Tibial nerve (tissue), 4 donors: ENCODE measurements around the gene COQ8B. TPM values are rescaled to one million over a fixed set of nuclear protein-coding genes. Genes with fewer than 3 reads are reported as not detected.
"Not testable (repeated sequence)": the region's sequence is repeated elsewhere in the genome, so short reads cannot be mapped to it uniquely, and the experiment has no call there.

Experiments
- DNase-seq, 2 donors: peaks; one replicate each; pipeline ENCODE4 v3.0.0-alpha.2; 2019; ENCODE audit warnings: low spot score in 2 of 2
- H3K27ac ChIP-seq, 4 donors: fragments of 200-600 bp; sonication (generic) in 3 of 4; one replicate each; pipeline ENCODE4 v1.5.1; 2017 to 2019; ENCODE audit warnings: mild to moderate bottlenecking in 1 of 4
- H3K27me3 ChIP-seq, 2 donors: fragments of 200-600 bp; sonication (generic) in 1 of 2; one replicate each; pipeline versions ENCODE4 v1.5.1 to v1.6.0; 2017 to 2019
- H3K36me3 ChIP-seq, 3 donors: fragments of 200-600 bp; sonication (generic); one replicate each; pipeline ENCODE4 v1.5.1; 2018 to 2019
- H3K4me1 ChIP-seq, 4 donors: fragments of 200-600 bp; sonication (generic) in 3 of 4; one replicate each; pipeline ENCODE4 v1.5.1; 2017 to 2019
- H3K4me3 ChIP-seq, 4 donors: fragments of 200-600 bp; sonication (generic) in 3 of 4; one replicate each; pipeline ENCODE4 v1.5.1; 2017 to 2019; ENCODE audit warnings: mild to moderate bottlenecking in 1 of 4, moderate library complexity in 1 of 4
- H3K9me3 ChIP-seq, 4 donors: fragments of 200-600 bp; sonication (generic) in 3 of 4; one replicate each; pipeline ENCODE4 v1.5.1; 2017 to 2019
- EP300 ChIP-seq, 2 donors: sonication (generic); formaldehyde crosslinking; IDR thresholded peaks; one replicate each; pipeline ENCODE4 v1.6.1; 2017; ENCODE audit warnings: antibody characterized with exemption in 2 of 2, mild to moderate bottlenecking in 1 of 2
- POLR2A ChIP-seq, 2 donors: fragments of 450-650 bp; IDR thresholded peaks; one replicate each; pipeline ENCODE4 v1.6.1; 2017; ENCODE audit warnings: antibody characterized with exemption in 2 of 2, mild to moderate bottlenecking in 2 of 2, moderate library complexity in 2 of 2
- WGBS, 2 donors: methylation state at CpG; one replicate each; pipeline ENCODE4 v1.1.5; 2018; 5-methylcytosine and 5-hydroxymethylcytosine counted together
- total RNA-seq, 4 donors: library from RNA; depleted of rRNA; stranded (reverse); fragments of >200 nt; gene quantifications; one replicate each; pipeline ENCODE4 v1.1.0, GENCODE V29; 2016
- TF ChIP-seq, protein P1 (sequence below), 5 experiments: fragments of 200-600 bp in 3 of 5; fragments of 450-650 bp in 2 of 5; sonication (generic) in 3 of 5; IDR thresholded peaks; one replicate each; pipeline ENCODE4 v1.5.1; 2016 to 2019; ENCODE audit warnings: antibody characterized with exemption in 5 of 5, mild to moderate bottlenecking in 3 of 5, moderate library complexity in 2 of 5

COQ8B gene
- 10 to 100 TPM; 71.0 to 88.6 (median 84.3) TPM for total RNA-seq

DNA sequence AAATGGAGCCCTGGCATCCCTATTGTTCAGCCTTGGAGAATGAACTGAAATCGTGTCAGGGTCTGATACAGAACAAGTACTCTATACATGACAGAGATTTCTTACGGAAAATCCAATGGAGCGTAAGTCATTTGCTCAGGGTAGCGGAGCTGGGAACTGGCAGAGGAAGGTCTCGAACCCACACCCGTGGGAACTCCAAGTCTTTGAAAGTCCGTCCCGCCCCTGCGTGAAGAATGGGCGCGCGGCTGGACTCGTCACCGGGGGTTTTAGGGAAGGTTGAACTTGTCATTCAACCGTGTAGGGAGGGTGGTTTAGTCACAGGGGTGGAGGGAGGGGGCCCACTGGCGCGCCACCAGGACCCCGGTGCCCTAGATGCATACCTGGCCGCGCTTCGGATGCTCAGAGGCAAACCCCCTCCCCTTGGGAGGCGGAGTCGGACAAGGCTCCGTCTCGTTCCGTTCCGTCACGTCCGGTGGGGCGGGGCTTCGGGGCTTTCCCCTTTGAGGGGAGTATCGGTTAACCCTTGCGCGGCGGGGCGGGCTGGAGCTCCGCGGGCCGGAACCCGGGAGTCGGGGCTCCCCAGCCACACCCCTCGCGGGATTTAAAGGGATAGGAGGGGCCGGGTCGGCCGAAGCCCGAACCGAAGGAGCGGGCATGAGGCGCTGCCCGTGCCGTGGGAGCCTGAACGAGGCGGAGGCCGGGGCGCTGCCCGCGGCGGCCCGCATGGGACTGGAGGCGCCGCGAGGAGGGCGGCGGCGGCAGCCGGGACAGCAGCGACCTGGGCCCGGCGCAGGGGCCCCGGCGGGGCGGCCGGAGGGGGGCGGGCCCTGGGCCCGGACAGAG, at the start of gene COQ8B, which contains the start of gene ITPKC:
Gene COQ8B (minus strand): TSS at position 405 of the 843 bp plus-strand sequence. CDS start 2,254 bp downstream, outside the sequence.
Gene ITPKC (plus strand): TSS at position 631 of the 843 bp plus-strand sequence. CDS start 24 bp downstream, at position 655.
- peak; percentile 100 for DNase-seq
- H3K36me3 ChIP-seq: peaks cover 0 to 12% (median 0%) of the 10 kb centered on the region in 3 donors
- TF ChIP-seq POLR2A (IDR thresholded peaks at IDR 0.05): peak; percentile 88 to 95
- TF ChIP-seq, protein P1, sequence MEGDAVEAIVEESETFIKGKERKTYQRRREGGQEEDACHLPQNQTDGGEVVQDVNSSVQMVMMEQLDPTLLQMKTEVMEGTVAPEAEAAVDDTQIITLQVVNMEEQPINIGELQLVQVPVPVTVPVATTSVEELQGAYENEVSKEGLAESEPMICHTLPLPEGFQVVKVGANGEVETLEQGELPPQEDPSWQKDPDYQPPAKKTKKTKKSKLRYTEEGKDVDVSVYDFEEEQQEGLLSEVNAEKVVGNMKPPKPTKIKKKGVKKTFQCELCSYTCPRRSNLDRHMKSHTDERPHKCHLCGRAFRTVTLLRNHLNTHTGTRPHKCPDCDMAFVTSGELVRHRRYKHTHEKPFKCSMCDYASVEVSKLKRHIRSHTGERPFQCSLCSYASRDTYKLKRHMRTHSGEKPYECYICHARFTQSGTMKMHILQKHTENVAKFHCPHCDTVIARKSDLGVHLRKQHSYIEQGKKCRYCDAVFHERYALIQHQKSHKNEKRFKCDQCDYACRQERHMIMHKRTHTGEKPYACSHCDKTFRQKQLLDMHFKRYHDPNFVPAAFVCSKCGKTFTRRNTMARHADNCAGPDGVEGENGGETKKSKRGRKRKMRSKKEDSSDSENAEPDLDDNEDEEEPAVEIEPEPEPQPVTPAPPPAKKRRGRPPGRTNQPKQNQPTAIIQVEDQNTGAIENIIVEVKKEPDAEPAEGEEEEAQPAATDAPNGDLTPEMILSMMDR (IDR thresholded peaks at IDR 0.05): peak in 4 of 5 experiments; percentile 11 to 87 (median 57)
- TF ChIP-seq EP300 (IDR thresholded peaks at IDR 0.05): peak; percentile 94 to 98
- H3K4me1 ChIP-seq: peaks cover 0 to 68% (median 29%) of the 10 kb centered on the region in 4 donors
- peak within 1 kb of the TSS; percentile 92 to 99 (median 94) for H3K27ac ChIP-seq
- peak within 1 kb of the TSS; percentile 63 to 81 (median 74) for H3K4me3 ChIP-seq
- H3K9me3 ChIP-seq: no peaks in the 10 kb centered on the region
- no peaks in the 10 kb centered on the region for H3K27me3 ChIP-seq
- WGBS, 2 donors: 0 to 2% methylated on average over 15 to 40 of the region's 76 CpGs

DNA sequence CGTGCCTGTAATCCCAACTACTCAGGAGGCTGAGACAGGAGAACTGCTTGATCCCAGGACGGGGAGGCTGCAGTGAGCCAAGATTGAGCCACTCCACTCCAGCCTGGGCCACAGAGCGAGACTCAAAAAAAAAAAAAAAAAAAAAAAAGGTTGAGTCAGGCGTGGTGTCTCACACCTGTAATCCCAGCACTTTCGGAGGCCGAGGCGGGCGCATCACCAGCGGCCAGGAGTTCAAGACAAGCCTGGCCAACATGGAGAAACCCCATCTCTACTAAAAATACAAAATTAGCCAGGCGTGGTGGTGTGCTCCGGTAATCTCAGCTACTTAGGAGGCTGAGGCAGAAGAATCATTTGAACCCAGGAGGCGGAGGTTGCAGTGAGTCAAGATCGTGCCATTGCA, 49.7 kb upstream of the COQ8B start:
- not testable (repeated sequence) for H3K27me3 ChIP-seq, H3K4me3 ChIP-seq, H3K9me3 ChIP-seq, DNase-seq, H3K4me1 ChIP-seq, H3K27ac ChIP-seq
- H3K36me3 ChIP-seq: peaks cover 9 to 99% (median 46%) of the 10 kb centered on the region in 3 donors
- WGBS, 2 donors: 96 to 97% methylated on average over 13 of the region's 13 CpGs

GRCh38 chr19:40763963-40764362, 47.3 kb upstream of the COQ8B start:
- Histone ChIP-seq H3K9me3 (no peaks in the 10 kb centered on the region), H3K27me3 (no peaks in the 10 kb centered on the region), H3K4me1 (no peaks in the 10 kb centered on the region), H3K36me3 (peaks cover 9 to 99% (median 70%) of the 10 kb centered on the region in 3 donors), H3K4me3 (no peak overlapping the region), H3K27ac (no peak overlapping the region)
- DNase-seq: no peak
- TF ChIP-seq, protein P1 (IDR thresholded peaks at IDR 0.05): no peak
- no peak for TF ChIP-seq POLR2A (IDR thresholded peaks at IDR 0.05)
- 78 to 81% methylated on average over 10 of the region's 10 CpGs for WGBS, 2 donors

GRCh38 chr19:40763526-40763925, 46.8 kb upstream of the COQ8B start:
- no peak overlapping the region for H3K4me3 ChIP-seq
- no peaks in the 10 kb centered on the region for H3K9me3 ChIP-seq
- peaks cover 9 to 99% (median 71%) of the 10 kb centered on the region in 3 donors for H3K36me3 ChIP-seq
- H3K27ac ChIP-seq: no peak overlapping the region
- H3K4me1 ChIP-seq: no peaks in the 10 kb centered on the region
- no peak for DNase-seq
- TF ChIP-seq POLR2A (IDR thresholded peaks at IDR 0.05) (no peak), EP300 (IDR thresholded peaks at IDR 0.05) (no peak)
- TF ChIP-seq, protein P1 (IDR thresholded peaks at IDR 0.05): no peak
- no peaks in the 10 kb centered on the region for H3K27me3 ChIP-seq
- 88 to 92% methylated on average over 7 of the region's 7 CpGs for WGBS, 2 donors

DNA sequence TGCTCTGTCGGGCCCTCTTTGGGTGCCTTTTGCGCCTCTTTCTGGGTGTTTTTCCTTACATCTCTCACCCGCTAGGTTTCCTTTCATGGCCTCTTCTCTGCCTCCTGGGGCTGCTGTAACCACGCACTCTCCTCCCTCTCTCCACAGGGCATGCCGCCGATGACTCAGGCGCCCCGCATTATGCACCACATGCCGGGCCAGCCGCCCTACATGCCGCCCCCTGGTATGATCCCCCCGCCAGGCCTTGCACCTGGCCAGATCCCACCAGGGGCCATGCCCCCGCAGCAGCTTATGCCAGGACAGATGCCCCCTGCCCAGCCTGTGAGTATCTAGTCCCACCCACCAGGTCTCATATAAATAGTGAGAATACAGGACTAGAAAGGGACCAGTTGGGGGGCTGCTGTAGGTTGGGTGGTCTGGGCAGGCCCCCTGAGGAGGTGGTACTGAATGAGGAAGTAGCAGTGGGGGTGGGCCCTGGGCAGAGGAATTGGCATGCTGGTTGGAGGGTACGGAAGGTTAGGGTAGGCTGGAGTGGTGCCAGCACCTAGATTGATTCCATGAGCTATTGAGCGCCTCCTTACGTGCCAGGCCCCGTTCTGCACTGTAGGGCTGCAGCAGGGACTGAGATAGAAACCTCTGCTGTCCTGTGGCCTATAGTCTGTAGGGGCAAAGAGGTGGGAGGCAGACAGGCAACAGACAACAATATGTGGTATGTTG, 46.2 kb upstream of the COQ8B start:
- Histone ChIP-seq H3K27ac (no peak overlapping the region), H3K4me3 (no peak overlapping the region), H3K9me3 (no peaks in the 10 kb centered on the region), H3K36me3 (peaks cover 9 to 100% (median 73%) of the 10 kb centered on the region in 3 donors), H3K27me3 (no peaks in the 10 kb centered on the region), H3K4me1 (no peaks in the 10 kb centered on the region)
- WGBS, 2 donors: 88 to 91% methylated on average over 17 of the region's 17 CpGs
- no peak for TF ChIP-seq POLR2A (IDR thresholded peaks at IDR 0.05)
- no peak for TF ChIP-seq EP300 (IDR thresholded peaks at IDR 0.05)
- TF ChIP-seq, protein P1 (IDR thresholded peaks at IDR 0.05): no peak
- no peak for DNase-seq
